OCI-LY1 (cell line): ENCODE measurements around the gene OCIAD1.

Experiments
- H2AFZ ChIP-seq: fragments of 200-600 bp; sonication (generic), shearing (Covaris generic); 2 replicates; pipeline ENCODE4 v1.6.0; 2014; ENCODE audit warnings: antibody characterized with exemption, mild to moderate bottlenecking, low read length
- H3F3A ChIP-seq: fragments of 200-600 bp; sonication (generic), shearing (Covaris generic); 2 replicates; pipeline ENCODE4 v1.6.0; 2014; ENCODE audit warnings: mild to moderate bottlenecking, antibody characterized with exemption, low read length, moderate library complexity; ENCODE audit not compliant: insufficient read depth
- H3K27ac ChIP-seq: fragments of 200-600 bp; sonication (generic); 2 replicates; pipeline ENCODE4 v1.5.1; 2014; ENCODE audit warnings: low read length, mixed run types, mild to moderate bottlenecking, low read depth; ENCODE audit not compliant: poor library complexity, severe bottlenecking
- H3K27me3 ChIP-seq: fragments of 200-600 bp; sonication (generic); 2 replicates; pipeline ENCODE4 v1.6.0; 2014; ENCODE audit warnings: antibody characterized with exemption, mild to moderate bottlenecking, low read length, moderate library complexity; ENCODE audit not compliant: insufficient read depth
- H3K36me3 ChIP-seq: fragments of 200-600 bp; sonication (generic); 2 replicates; pipeline ENCODE4 v1.6.1; 2014; ENCODE audit warnings: mild to moderate bottlenecking, antibody characterized with exemption, low read length, moderate library complexity, mixed read lengths; ENCODE audit not compliant: insufficient read depth
- H3K4me1 ChIP-seq: fragments of 200-600 bp; sonication (generic); 2 replicates; pipeline ENCODE4 v1.5.1; 2014; ENCODE audit warnings: mild to moderate bottlenecking, low read length, moderate library complexity; ENCODE audit not compliant: insufficient read depth, severe bottlenecking
- H3K4me2 ChIP-seq: fragments of 200-600 bp; sonication (generic), shearing (Covaris generic); 2 replicates; pipeline ENCODE4 v1.6.1; 2014; ENCODE audit warnings: low read length
- H3K4me3 ChIP-seq: fragments of 200-600 bp; sonication (generic); 2 replicates; pipeline ENCODE4 v1.5.1; 2014; ENCODE audit warnings: low read length, low read depth, mild to moderate bottlenecking, mixed read lengths; ENCODE audit not compliant: poor library complexity, severe bottlenecking
- H3K79me2 ChIP-seq: fragments of 200-600 bp; shearing (Covaris generic); 2 replicates; pipeline ENCODE4 v1.6.1; 2016; ENCODE audit warnings: mixed run types, low read length, mixed read lengths; ENCODE audit not compliant: insufficient read depth
- H3K9ac ChIP-seq: fragments of 200-600 bp; sonication (generic), shearing (Covaris generic); 2 replicates; pipeline ENCODE4 v1.6.1; 2014; ENCODE audit warnings: mild to moderate bottlenecking, low read length, mixed read lengths
- H3K9me2 ChIP-seq: fragments of 200-600 bp; sonication (generic), shearing (Covaris generic); 2 replicates; pipeline ENCODE4 v1.6.1; 2014; ENCODE audit warnings: low read depth, mild to moderate bottlenecking, low read length, mixed read lengths
- H3K9me3 ChIP-seq: fragments of 200-600 bp; shearing (Covaris generic); 2 replicates; pipeline ENCODE4 v1.6.1; 2014; ENCODE audit warnings: low read length, mixed read lengths
- H4K20me1 ChIP-seq: fragments of 200-600 bp; sonication (generic), shearing (Covaris generic); 2 replicates; pipeline ENCODE4 v1.6.0; 2016; ENCODE audit warnings: mild to moderate bottlenecking, low read length; ENCODE audit not compliant: insufficient read depth
- EZH2 ChIP-seq: fragments of 200-600 bp; sonication (generic), shearing (Covaris generic); IDR thresholded peaks from 2 replicates; pipeline ENCODE4 v1.8.0; 2017; ENCODE audit warnings: borderline replicate concordance, mixed run types, mild to moderate bottlenecking, antibody characterized with exemption, low read length, moderate library complexity, mixed read lengths
- TF ChIP-seq, protein P1 (sequence below): fragments of 200-600 bp; sonication (generic), shearing (Covaris generic); IDR thresholded peaks from 2 replicates; pipeline ENCODE4 v1.5.1; 2017; ENCODE audit warnings: mild to moderate bottlenecking, antibody characterized with exemption, low read length, moderate library complexity, mixed read lengths

OCIAD1 gene

DNA sequence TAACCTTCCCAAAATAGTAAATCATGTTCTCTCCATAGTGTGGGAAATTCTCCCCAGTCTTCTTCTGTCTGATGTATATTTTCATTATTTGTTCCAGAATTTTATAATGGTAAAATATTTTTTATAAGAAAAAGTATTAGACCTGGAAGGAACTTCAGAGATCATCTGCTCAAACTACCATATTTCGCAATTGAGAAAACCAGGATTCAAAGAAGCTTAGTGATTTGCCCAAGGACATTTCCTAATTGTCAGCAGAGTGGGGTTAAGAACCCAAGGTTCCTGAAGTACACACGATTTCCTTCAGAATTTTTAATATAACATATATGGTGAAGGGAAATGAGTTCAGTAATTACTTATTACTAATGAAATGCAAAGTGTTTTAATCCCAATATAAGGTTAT is 24.1 kb downstream of the OCIAD1 start:
- Histone ChIP-seq H2AFZ (no peak overlapping the region), H3K4me2 (no peak overlapping the region), H3K9me2 (no peaks in the 10 kb centered on the region), H3K4me1 (no peaks in the 10 kb centered on the region), H3K9ac (no peak overlapping the region), H3K27ac (no peak overlapping the region), H3K79me2 (no peaks in the 10 kb centered on the region), H3K27me3 (no peaks in the 10 kb centered on the region), H3K4me3 (no peak overlapping the region), H3K36me3 (peaks cover 84% of the 10 kb centered on the region), H3K9me3 (no peaks in the 10 kb centered on the region), H4K20me1 (no peaks in the 10 kb centered on the region), H3F3A (no peaks in the 10 kb centered on the region)
- TF ChIP-seq, protein P1, sequence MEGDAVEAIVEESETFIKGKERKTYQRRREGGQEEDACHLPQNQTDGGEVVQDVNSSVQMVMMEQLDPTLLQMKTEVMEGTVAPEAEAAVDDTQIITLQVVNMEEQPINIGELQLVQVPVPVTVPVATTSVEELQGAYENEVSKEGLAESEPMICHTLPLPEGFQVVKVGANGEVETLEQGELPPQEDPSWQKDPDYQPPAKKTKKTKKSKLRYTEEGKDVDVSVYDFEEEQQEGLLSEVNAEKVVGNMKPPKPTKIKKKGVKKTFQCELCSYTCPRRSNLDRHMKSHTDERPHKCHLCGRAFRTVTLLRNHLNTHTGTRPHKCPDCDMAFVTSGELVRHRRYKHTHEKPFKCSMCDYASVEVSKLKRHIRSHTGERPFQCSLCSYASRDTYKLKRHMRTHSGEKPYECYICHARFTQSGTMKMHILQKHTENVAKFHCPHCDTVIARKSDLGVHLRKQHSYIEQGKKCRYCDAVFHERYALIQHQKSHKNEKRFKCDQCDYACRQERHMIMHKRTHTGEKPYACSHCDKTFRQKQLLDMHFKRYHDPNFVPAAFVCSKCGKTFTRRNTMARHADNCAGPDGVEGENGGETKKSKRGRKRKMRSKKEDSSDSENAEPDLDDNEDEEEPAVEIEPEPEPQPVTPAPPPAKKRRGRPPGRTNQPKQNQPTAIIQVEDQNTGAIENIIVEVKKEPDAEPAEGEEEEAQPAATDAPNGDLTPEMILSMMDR = no peak
- TF ChIP-seq EZH2 = no peak

DNA sequence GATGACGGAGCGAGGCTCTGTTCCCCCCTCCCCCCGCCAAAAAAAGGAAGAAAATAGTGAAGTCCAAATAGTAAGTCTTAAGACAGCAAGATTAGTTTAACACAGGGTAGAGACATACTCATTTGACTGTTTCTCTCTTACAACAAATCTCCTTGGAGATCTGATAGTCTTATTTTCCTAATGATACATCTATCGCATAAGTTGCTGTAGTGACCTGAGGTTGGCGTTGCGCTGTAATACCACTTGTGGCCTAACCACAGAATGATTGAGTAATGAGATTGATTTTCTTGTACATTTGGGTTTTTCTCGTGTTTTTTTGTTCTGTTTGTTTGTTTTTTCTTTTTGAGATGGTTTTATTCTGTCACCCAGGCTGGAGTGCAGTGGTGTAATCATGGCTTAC is 27.2 kb downstream of the OCIAD1 start:
- H3K4me1 ChIP-seq = no peaks in the 10 kb centered on the region
- H3K27ac ChIP-seq = no peak overlapping the region
- no peaks in the 10 kb centered on the region for H3F3A ChIP-seq
- H3K9ac ChIP-seq = no peak overlapping the region
- H3K9me3 ChIP-seq = no peaks in the 10 kb centered on the region
- no peaks in the 10 kb centered on the region for H3K27me3 ChIP-seq
- H2AFZ ChIP-seq = no peak overlapping the region
- no peak overlapping the region for H3K4me2 ChIP-seq
- TF ChIP-seq, protein P1 = no peak
- no peak for TF ChIP-seq EZH2
- no peak overlapping the region for H3K4me3 ChIP-seq
- H3K36me3 ChIP-seq = peaks cover 65% of the 10 kb centered on the region
- H3K9me2 ChIP-seq = no peaks in the 10 kb centered on the region
- H3K79me2 ChIP-seq = no peaks in the 10 kb centered on the region
- 0 out of 2 replicates have a peak, but pooled peaks cover 3% of the 10 kb centered on the region for H4K20me1 ChIP-seq

DNA sequence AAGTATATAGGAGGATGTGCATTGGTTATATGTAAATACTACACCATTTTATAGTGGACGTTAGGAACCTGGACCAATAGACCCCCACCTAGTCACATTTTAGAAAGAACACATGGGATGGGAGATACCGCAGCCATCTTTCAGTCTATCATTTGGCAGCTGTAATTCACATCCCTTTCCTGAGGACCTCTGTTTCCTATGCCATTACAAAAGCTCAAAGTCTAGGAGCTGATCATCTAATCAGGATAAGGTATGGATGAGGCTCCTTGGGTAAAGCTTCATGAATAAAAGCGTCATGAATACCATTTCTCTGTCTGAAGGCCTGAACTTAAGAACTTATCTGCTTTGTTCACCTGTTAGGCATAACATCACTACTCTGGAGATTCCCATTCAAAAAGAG is 31.1 kb downstream of the OCIAD1 start:
- Histone ChIP-seq H3K36me3 (peaks cover 37% of the 10 kb centered on the region), H3F3A (no peaks in the 10 kb centered on the region), H3K79me2 (no peaks in the 10 kb centered on the region), H3K9me2 (no peaks in the 10 kb centered on the region), H3K9ac (no peak overlapping the region), H3K4me2 (no peak overlapping the region), H3K9me3 (no peaks in the 10 kb centered on the region), H3K27me3 (no peaks in the 10 kb centered on the region), H4K20me1 (0 out of 2 replicates have a peak, but pooled peaks cover 3% of the 10 kb centered on the region), H2AFZ (no peak overlapping the region), H3K4me3 (no peak overlapping the region), H3K27ac (no peak overlapping the region), H3K4me1 (no peaks in the 10 kb centered on the region)
- TF ChIP-seq EZH2 = no peak
- TF ChIP-seq, protein P1 = no peak
